H1 (cell line): ENCODE data around the gene SNX13. TPM values are rescaled to one million over a fixed set of nuclear protein-coding genes. Genes with fewer than 3 reads are reported as not detected.

Experiments
- CTCF ChIA-PET: fragments of 300-600 bp; sonication (Branson Sonifier 250); formaldehyde crosslinking; loops from one replicate; lab custom pipeline; 2021; ENCODE audit not compliant: partially characterized antibody; lab: Charles Lee
- POLR2A ChIA-PET: fragments of 300-600 bp; sonication (Branson Sonifier 250); formaldehyde crosslinking; loops from one replicate; lab custom pipeline; 2021; ENCODE audit warnings: inconsistent platforms; ENCODE audit not compliant: partially characterized antibody; lab: Charles Lee
- DNase-seq, 2 experiments: peaks; one replicate each; pipeline versions ENCODE4 v3.0.0 to v3.0.0-alpha.2; 2010 to 2022; ENCODE audit warnings: low spot score in 2 of 2, low read depth in 1 of 2, mixed read lengths in 1 of 2
- FAIRE-seq: peaks from 2 replicates; lab custom pipeline; 2011; peaks lifted over from hg19 to GRCh38; lab: Jason Lieb, UNC
- H2AFZ ChIP-seq: 2 replicates; pipeline ENCODE4 v1.8.1; 2012; ENCODE audit warnings: low read length, inconsistent platforms
- H2AK5ac ChIP-seq: 2 replicates; pipeline ENCODE4 v1.6.1; 2013; ENCODE audit warnings: low read depth, low read length
- H2BK120ac ChIP-seq: replicated peaks from 2 replicates; pipeline ENCODE3; 2013; ENCODE audit warnings: low read depth, low read length, inconsistent platforms
- H2BK12ac ChIP-seq: 2 replicates; pipeline ENCODE4 v1.6.1; 2013; ENCODE audit warnings: low read depth, low read length
- H2BK15ac ChIP-seq: 2 replicates; pipeline ENCODE4 v1.6.1; 2013; ENCODE audit warnings: low read length
- H2BK20ac ChIP-seq: 2 replicates; pipeline ENCODE4 v1.6.1; 2013; ENCODE audit warnings: low read length
- H2BK5ac ChIP-seq: 2 replicates; pipeline ENCODE4 v1.6.1; 2013; ENCODE audit warnings: low read depth, low read length
- H3K14ac ChIP-seq: 2 replicates; pipeline ENCODE4 v1.6.1; 2013; ENCODE audit warnings: inconsistent platforms; ENCODE audit not compliant: insufficient read length
- H3K18ac ChIP-seq: 2 replicates; pipeline ENCODE4 v1.6.1; 2013; ENCODE audit warnings: low read length; ENCODE audit errors: extremely low read depth
- H3K23ac ChIP-seq: 2 replicates; pipeline ENCODE4 v1.6.1; 2013; ENCODE audit warnings: inconsistent platforms; ENCODE audit not compliant: insufficient read length
- H3K23me2 ChIP-seq: 2 replicates; pipeline ENCODE4 v1.6.1; 2013; ENCODE audit warnings: low read depth, low read length
- H3K27ac ChIP-seq: 2 replicates; pipeline ENCODE4 v1.6.1; 2011; ENCODE audit warnings: low read depth, low read length, inconsistent platforms
- H3K27me3 ChIP-seq, 4 experiments: replicated peaks in 1 of 4; 1 replicate in 1 of 4; 2 replicates in 3 of 4; pipeline versions ENCODE4 v1.6.1 to v1.8.1; 2011 to 2013; ENCODE audit warnings: low read length in 3 of 4, mild to moderate bottlenecking in 3 of 4, inconsistent platforms in 2 of 4, mixed read lengths in 2 of 4, moderate library complexity in 1 of 4; ENCODE audit not compliant: control insufficient read depth in 3 of 4, insufficient read depth in 3 of 4; ENCODE audit errors: extremely low read depth in 1 of 4
- H3K36me3 ChIP-seq, 4 experiments: 2 replicates each; pipeline versions ENCODE4 v1.6.1 to v1.8.1; 2011 to 2013; ENCODE audit warnings: mild to moderate bottlenecking in 4 of 4, low read length in 3 of 4, moderate library complexity in 2 of 4, control low read depth in 1 of 4, inconsistent platforms in 1 of 4; ENCODE audit not compliant: insufficient read depth in 4 of 4, control insufficient read depth in 2 of 4
- H3K4ac ChIP-seq: replicated peaks from 2 replicates; pipeline ENCODE3; 2013; ENCODE audit warnings: low read length, low read depth, mixed read lengths, inconsistent platforms; ENCODE audit not compliant: insufficient read length
- H3K4me1 ChIP-seq, 4 experiments: replicated peaks in 1 of 4; 1 replicate in 1 of 4; 2 replicates in 3 of 4; pipeline versions ENCODE4 v1.6.1 to v1.8.1; 2011 to 2013; ENCODE audit warnings: low read length in 3 of 4, inconsistent platforms in 2 of 4, mixed read lengths in 1 of 4; ENCODE audit not compliant: insufficient read depth in 4 of 4, control insufficient read depth in 3 of 4
- H3K4me2 ChIP-seq, 2 experiments: 2 replicates each; pipeline versions ENCODE4 v1.6.1 to v1.8.1; 2011 to 2013; ENCODE audit warnings: low read depth in 2 of 2, low read length in 2 of 2, control low read depth in 1 of 2, inconsistent platforms in 1 of 2, mild to moderate bottlenecking in 1 of 2; ENCODE audit not compliant: insufficient read depth in 1 of 2
- H3K4me3 ChIP-seq, 4 experiments: fragments of 200-600, 300-600 bp in 1 of 4; sonication (generic), shearing (Covaris generic), sonication (Bioruptor Twin) in 1 of 4; 2 replicates each; pipeline versions ENCODE4 v1.5.1 to v1.8.1; 2011 to 2016; ENCODE audit warnings: low read length in 4 of 4, low read depth in 3 of 4, control low read depth in 2 of 4, inconsistent platforms in 2 of 4, mild to moderate bottlenecking in 2 of 4, mixed read lengths in 1 of 4, moderate library complexity in 1 of 4; ENCODE audit not compliant: insufficient read depth in 2 of 4; ENCODE audit errors: extremely low read depth in 1 of 4
- H3K56ac ChIP-seq: replicated peaks from 2 replicates; pipeline ENCODE3; 2013; ENCODE audit warnings: low read depth, mild to moderate bottlenecking, mixed read lengths, low read length, inconsistent platforms; ENCODE audit not compliant: insufficient read length
- H3K79me1 ChIP-seq: 2 replicates; pipeline ENCODE4 v1.6.1; 2013; ENCODE audit warnings: low read depth, low read length, control low read depth
- H3K79me2 ChIP-seq, 2 experiments: 2 replicates each; pipeline versions ENCODE4 v1.6.1 to v1.8.1; 2012 to 2013; ENCODE audit warnings: low read length in 2 of 2, mild to moderate bottlenecking in 2 of 2, inconsistent platforms in 1 of 2; ENCODE audit not compliant: insufficient read depth in 2 of 2, control insufficient read depth in 1 of 2
- H3K9ac ChIP-seq, 4 experiments: replicated peaks in 1 of 4; 1 replicate in 1 of 4; 2 replicates in 3 of 4; pipeline versions ENCODE4 v1.6.1 to v1.8.1; 2011 to 2013; ENCODE audit warnings: low read depth in 3 of 4, low read length in 3 of 4, control low read depth in 2 of 4, mild to moderate bottlenecking in 2 of 4, moderate library complexity in 2 of 4, inconsistent platforms in 1 of 4; ENCODE audit errors: extremely low read depth in 1 of 4
- H3K9me3 ChIP-seq, 2 experiments: 2 replicates each; pipeline versions ENCODE4 v1.6.1 to v1.8.1; 2012 to 2013; ENCODE audit warnings: mild to moderate bottlenecking in 2 of 2, moderate library complexity in 2 of 2, control low read depth in 1 of 2, inconsistent platforms in 1 of 2, low read depth in 1 of 2, low read length in 1 of 2, mixed read lengths in 1 of 2; ENCODE audit not compliant: insufficient read depth in 2 of 2
- H4K20me1 ChIP-seq, 2 experiments: replicated peaks in 1 of 2; 2 replicates each; pipeline versions ENCODE3 to v1.8.1; 2011 to 2013; ENCODE audit warnings: inconsistent platforms in 2 of 2, low read length in 2 of 2, mild to moderate bottlenecking in 1 of 2; ENCODE audit not compliant: insufficient read depth in 2 of 2, control insufficient read depth in 1 of 2
- H4K5ac ChIP-seq: 2 replicates; pipeline ENCODE4 v1.6.1; 2013; ENCODE audit warnings: low read length, low read depth, mixed read lengths, inconsistent platforms; ENCODE audit not compliant: insufficient read length
- H4K8ac ChIP-seq: 2 replicates; pipeline ENCODE4 v1.8.0; 2013; ENCODE audit warnings: mild to moderate bottlenecking, moderate library complexity, low read length, inconsistent platforms; ENCODE audit not compliant: insufficient read depth; ENCODE audit errors: extremely low read depth
- H4K91ac ChIP-seq: replicated peaks from 2 replicates; pipeline ENCODE3; 2013; ENCODE audit warnings: low read length, mixed read lengths, inconsistent platforms; ENCODE audit not compliant: insufficient read length
- ASH2L ChIP-seq: fragments of 200-600, 300-600 bp; sonication (generic); IDR thresholded peaks from one replicate; pipeline ENCODE4 v1.7.1; 2017; ENCODE audit warnings: low read length
- BRCA1 ChIP-seq: IDR thresholded peaks from 2 replicates; pipeline ENCODE4 v1.6.1; 2012; ENCODE audit warnings: low read depth, low read length, improper control_type of control experiment
- CTBP2 ChIP-seq: IDR thresholded peaks from 2 replicates; pipeline ENCODE4 v1.7.0; 2011; ENCODE audit warnings: borderline replicate concordance, mild to moderate bottlenecking, moderate library complexity, mixed read lengths, low read length; ENCODE audit not compliant: insufficient read depth, insufficient read length
- CTCF ChIP-seq, 3 experiments: IDR thresholded peaks; 1 replicate in 2 of 3; 2 replicates in 1 of 3; pipeline versions ENCODE4 v1.5.1 to v1.6.1; 2011; ENCODE audit warnings: low read length in 3 of 3, mild to moderate bottlenecking in 3 of 3, inconsistent platforms in 2 of 3, low read depth in 1 of 3, moderate library complexity in 1 of 3; ENCODE audit not compliant: insufficient read depth in 1 of 3; ENCODE audit errors: control extremely low read depth in 1 of 3
- EP300 ChIP-seq, 2 experiments: IDR thresholded peaks; 1 replicate in 1 of 2; 2 replicates in 1 of 2; pipeline ENCODE4 v1.6.1; 2011 to 2012; ENCODE audit warnings: low read depth in 2 of 2, low read length in 2 of 2, mild to moderate bottlenecking in 2 of 2, borderline replicate concordance in 1 of 2, inconsistent platforms in 1 of 2, moderate library complexity in 1 of 2
- KDM1A ChIP-seq: fragments of 200-600, 300-600 bp; sonication (generic); IDR thresholded peaks from 2 replicates; pipeline ENCODE4 v1.7.1; 2016; ENCODE audit warnings: mild to moderate bottlenecking, low read length, borderline replicate concordance
- POLR2A ChIP-seq, 2 experiments: IDR thresholded peaks; 1 replicate in 1 of 2; 2 replicates in 1 of 2; pipeline ENCODE4 v1.6.1; 2011; ENCODE audit warnings: low read depth in 2 of 2, low read length in 2 of 2, mild to moderate bottlenecking in 2 of 2; ENCODE audit errors: control extremely low read depth in 1 of 2
- POLR2AphosphoS5 ChIP-seq: IDR thresholded peaks from 2 replicates; pipeline ENCODE4 v1.6.1; 2011; ENCODE audit warnings: low read depth, low read length
- RBBP5 ChIP-seq: IDR thresholded peaks from 2 replicates; pipeline ENCODE4 v1.7.1; 2012; ENCODE audit warnings: low read depth, mild to moderate bottlenecking, inconsistent platforms, low read length, moderate library complexity, borderline replicate concordance
- SP2 ChIP-seq: IDR thresholded peaks from 2 replicates; pipeline ENCODE4 v1.6.1; 2012; ENCODE audit warnings: mild to moderate bottlenecking, low read length, inconsistent platforms
- TAF7 ChIP-seq: optimal IDR thresholded peaks from 2 replicates; pipeline ENCODE3; 2011; ENCODE audit warnings: low read depth, mild to moderate bottlenecking, inconsistent platforms, low read length, moderate library complexity, borderline replicate concordance
- whole genome bisulfite sequencing, 2 experiments: shearing (Covaris generic) in 1 of 2; methylation state at CpG; one replicate each; pipeline versions ENCODE4 v1.1.6 to v1.1.7; 2013 to 2015; ENCODE audit warnings: low lambda C conversion rate in 2 of 2, mixed read lengths in 2 of 2, inconsistent platforms in 1 of 2, low coverage in 1 of 2, missing lambda C conversion rate in 1 of 2; ENCODE audit not compliant: insufficient replicate concordance in 2 of 2, insufficient coverage in 1 of 2, insufficient read length in 1 of 2; ENCODE audit errors: extremely low coverage in 1 of 2, missing lambda C conversion rate in 1 of 2; 5-methylcytosine and 5-hydroxymethylcytosine counted together
- polyA plus RNA-seq, 7 experiments: library from polyadenylated mRNA; depleted of rRNA in 3 of 7; stranded (reverse) in 5 of 7; unstranded in 2 of 7; fragments of >200 nt in 5 of 7; fragments of 200-250 nt in 2 of 7; gene quantifications; 1 replicate in 5 of 7; 2 replicates in 1 of 7; 4 replicates in 1 of 7; pipeline versions ENCODE4 v1.2.1 to v1.2.3, GENCODE V29; 2011 to 2013; ENCODE audit warnings: missing spikeins in 2 of 7, mixed read lengths in 2 of 7
- total RNA-seq: library from RNA; stranded (reverse); fragmentation: NEBNext Ultra II Directional; extraction: Animal tissue kit (Norgen Biotek cat#: 25700); gene quantifications from 2 replicates; pipeline ENCODE4 v1.2.1, GENCODE V29; 2021

SNX13 gene
- total and polyA plus RNA-seq, 2 of the 8 experiments (the other 6 are each of a cell fraction or from before 2014, with no cell fraction given): 5.5 to 27.4 TPM

GRCh38 chr7:17910377-17910776, 29.9 kb downstream of the SNX13 start:
- H3K79me1 ChIP-seq: no peaks in the 10 kb centered on the region
- no peaks in the 10 kb centered on the region for H3K27me3 ChIP-seq
- H4K8ac ChIP-seq: no peak overlapping the region
- H3K56ac ChIP-seq: no peak overlapping the region
- no peak overlapping the region for H2BK12ac ChIP-seq
- H3K4me2 ChIP-seq: no peak overlapping the region
- no peak overlapping the region for H2BK20ac ChIP-seq
- H2BK5ac ChIP-seq: no peak overlapping the region
- H3K4me1 ChIP-seq: peaks cover under 1 to 9% (median 4%) of the 10 kb centered on the region in 4 experiments; a peak in 2 of 7 replicates
- no peak overlapping the region for H3K27ac ChIP-seq
- H3K23ac ChIP-seq: no peak overlapping the region
- CTCF ChIA-PET: interaction anchor here (1.2 kb wide), 1 partner anchor 16 kb away, joined by 3 read pairs; no protein-coding TSS in a partner anchor
- H4K20me1 ChIP-seq: no peaks in the 10 kb centered on the region
- H3K18ac ChIP-seq: no peak overlapping the region
- H2AFZ ChIP-seq: no peak overlapping the region
- H3K14ac ChIP-seq: no peak overlapping the region
- H3K9me3 ChIP-seq: no peaks in the 10 kb centered on the region; a peak in 1 of 4 replicates
- H4K5ac ChIP-seq: no peak overlapping the region
- H3K79me2 ChIP-seq: peaks cover 0 to 96% of the 10 kb centered on the region in 2 experiments; a peak in 2 of 4 replicates
- H3K4me3 ChIP-seq: no peak overlapping the region
- POLR2A ChIA-PET: no interaction called here
- H3K36me3 ChIP-seq: no peaks in the 10 kb centered on the region
- FAIRE-seq: no peak
- no peak overlapping the region for H2BK120ac ChIP-seq
- H3K9ac ChIP-seq: no peak overlapping the region
- H4K91ac ChIP-seq: no peak overlapping the region
- no peak overlapping the region for H2AK5ac ChIP-seq
- H3K23me2 ChIP-seq: no peaks in the 10 kb centered on the region
- WGBS, 2 experiments: 95% methylated on average over 3 of the region's 3 CpGs; no CpG with 5 or more reads in 1 of the 2 experiments
- H3K4ac ChIP-seq: no peak overlapping the region
- DNase-seq: no peak
- no peak overlapping the region for H2BK15ac ChIP-seq
- TF ChIP-seq CTBP2 (no peak), BRCA1 (no peak), EP300 (IDR thresholded peaks at IDR 0.05; ENCODE audit: borderline replicate concordance in 1 of 2, low read depth in 2 of 2, low read length in 2 of 2) (no peak), POLR2A (IDR thresholded peaks at IDR 0.05; ENCODE audit: control extremely low read depth in 1 of 2, low read depth in 2 of 2, low read length in 2 of 2) (no peak), RBBP5 (no peak), CTCF (IDR thresholded peaks at IDR 0.05; ENCODE audit: control extremely low read depth in 1 of 3, insufficient read depth in 1 of 3, low read depth in 1 of 3, low read length in 3 of 3) (no peak), TAF7 (no peak), KDM1A (no peak), POLR2AphosphoS5 (no peak), ASH2L (no peak), SP2 (no peak)
